ENCODE results near the gene LXN.

The LXN gene

GRCh38 chr3:158617982-158618875 is 54.2 kb downstream of the LXN start:
- FAIRE-seq, result no peak
- DNase-seq (ENCODE audit: insufficient read length, low spot score), result no peak
- TF ChIP-seq TAF1 (IDR thresholded peaks at IDR 0.05; ENCODE audit: low read depth, low read length), result no peak
- no peak for TF ChIP-seq SPI1 (IDR thresholded peaks at IDR 0.05; ENCODE audit: low read depth, low read length)
- TF ChIP-seq POLR2AphosphoS5 (IDR thresholded peaks at IDR 0.05; ENCODE audit: low read depth, low read length), result no peak
- no peak for TF ChIP-seq POLR2A (IDR thresholded peaks at IDR 0.05; ENCODE audit: low read depth, low read length)
- TF ChIP-seq PAX5 (IDR thresholded peaks at IDR 0.05; ENCODE audit: insufficient read depth, low read length, severe bottlenecking), result no peak
- no peak for TF ChIP-seq POU2F2 (IDR thresholded peaks at IDR 0.05; ENCODE audit: low read depth, low read length)
